ENCODE measurements around the gene MUL1.

MUL1 gene

DNA sequence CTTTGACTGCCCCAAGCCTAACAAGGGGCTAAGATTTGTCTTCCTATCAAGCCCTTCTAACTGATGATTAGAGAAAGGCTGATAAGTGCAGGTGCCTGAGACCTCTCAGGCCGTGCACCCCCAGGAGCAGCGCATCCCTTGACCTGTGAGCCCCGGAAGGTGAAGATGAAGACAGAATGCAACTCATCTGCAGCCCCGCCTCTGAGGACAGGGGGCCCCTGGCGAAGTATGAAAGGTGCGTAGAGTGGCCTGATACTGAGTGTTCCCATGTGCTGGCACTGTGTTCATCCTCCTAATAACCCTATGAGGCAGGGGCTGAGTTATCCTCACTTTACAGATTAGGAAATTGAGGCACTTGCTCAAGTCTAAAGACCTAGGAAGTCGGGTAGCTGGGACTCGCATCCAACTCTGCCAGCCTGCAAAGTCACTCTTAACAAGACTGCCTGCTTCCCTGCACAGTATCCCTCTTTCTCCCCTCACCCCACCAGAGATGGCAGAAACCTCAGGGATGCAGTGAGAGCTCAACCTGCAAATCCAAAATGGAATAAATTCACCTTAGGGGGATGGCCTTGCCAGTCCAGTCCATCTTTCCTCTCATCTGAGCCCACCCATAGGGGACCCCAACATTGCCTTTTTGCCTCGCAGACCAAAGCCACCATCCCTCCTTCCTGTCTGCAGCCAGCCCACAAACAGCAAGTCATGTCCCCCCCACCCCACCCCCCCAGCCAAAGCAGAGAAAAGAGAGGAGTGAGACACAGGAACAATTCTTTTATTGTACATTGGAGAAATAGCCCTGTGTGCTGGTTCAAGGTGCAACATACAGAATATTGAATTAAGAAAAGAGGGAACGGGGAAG, 26.1 kb downstream of the MUL1 start:
- Histone ChIP-seq H3K4me1 (ENCODE audit: control insufficient read depth, insufficient read depth, low read length) (peaks cover 7% of the 10 kb centered on the region), H3K27me3 (ENCODE audit: control insufficient read depth, insufficient read depth, low read length) (peaks cover 84% of the 10 kb centered on the region), H3K9ac (ENCODE audit: low read depth, low read length) (no peak overlapping the region), H3K36me3 (ENCODE audit: control insufficient read depth, insufficient read depth, low read length) (no peaks in the 10 kb centered on the region), H3K4me3 (ENCODE audit: low read depth, low read length) (no peak overlapping the region), H3K9me3 (ENCODE audit: control insufficient read depth, insufficient read depth, low read length) (no peaks in the 10 kb centered on the region)

DNA sequence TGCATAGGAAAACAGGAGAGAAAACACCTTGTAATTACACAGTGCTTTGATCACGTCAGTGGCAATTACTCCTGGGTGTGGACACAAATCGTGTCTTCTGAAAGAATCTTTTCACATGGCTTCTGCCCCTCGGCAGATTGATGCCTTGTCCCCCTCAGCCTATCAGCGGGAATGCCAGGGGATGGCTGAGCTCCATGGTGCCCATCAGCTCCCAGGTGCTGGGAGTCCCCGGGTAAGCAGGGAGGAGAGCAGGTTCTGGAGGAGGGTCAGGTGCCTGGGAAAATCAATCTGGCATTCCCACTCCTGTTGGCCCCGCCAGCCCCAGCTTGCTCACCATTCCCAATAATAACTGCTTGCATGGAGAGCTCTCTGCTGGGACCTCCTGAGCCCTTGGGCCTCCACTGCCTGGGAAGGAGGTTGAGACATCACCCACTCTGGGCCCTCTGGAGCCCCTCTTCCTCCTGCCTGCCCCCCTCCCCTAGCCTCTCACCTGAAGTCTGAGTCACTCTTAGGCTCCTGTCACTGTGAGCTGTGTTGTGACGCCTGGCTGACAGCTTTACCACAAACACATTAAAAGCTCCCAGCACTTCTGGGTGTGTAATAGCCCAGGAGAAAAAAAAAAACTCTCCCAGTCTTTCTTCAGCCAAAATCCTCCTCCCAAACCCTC, 26.9 kb downstream of the MUL1 start:
- Histone ChIP-seq H3K9me3 (ENCODE audit: control insufficient read depth, insufficient read depth, low read length) (no peaks in the 10 kb centered on the region), H3K9ac (ENCODE audit: low read depth, low read length) (no peak overlapping the region), H3K4me1 (ENCODE audit: control insufficient read depth, insufficient read depth, low read length) (peaks cover 9% of the 10 kb centered on the region), H3K27me3 (ENCODE audit: control insufficient read depth, insufficient read depth, low read length) (peaks cover 91% of the 10 kb centered on the region), H3K4me3 (ENCODE audit: low read depth, low read length) (no peak overlapping the region), H3K36me3 (ENCODE audit: control insufficient read depth, insufficient read depth, low read length) (no peaks in the 10 kb centered on the region)

DNA sequence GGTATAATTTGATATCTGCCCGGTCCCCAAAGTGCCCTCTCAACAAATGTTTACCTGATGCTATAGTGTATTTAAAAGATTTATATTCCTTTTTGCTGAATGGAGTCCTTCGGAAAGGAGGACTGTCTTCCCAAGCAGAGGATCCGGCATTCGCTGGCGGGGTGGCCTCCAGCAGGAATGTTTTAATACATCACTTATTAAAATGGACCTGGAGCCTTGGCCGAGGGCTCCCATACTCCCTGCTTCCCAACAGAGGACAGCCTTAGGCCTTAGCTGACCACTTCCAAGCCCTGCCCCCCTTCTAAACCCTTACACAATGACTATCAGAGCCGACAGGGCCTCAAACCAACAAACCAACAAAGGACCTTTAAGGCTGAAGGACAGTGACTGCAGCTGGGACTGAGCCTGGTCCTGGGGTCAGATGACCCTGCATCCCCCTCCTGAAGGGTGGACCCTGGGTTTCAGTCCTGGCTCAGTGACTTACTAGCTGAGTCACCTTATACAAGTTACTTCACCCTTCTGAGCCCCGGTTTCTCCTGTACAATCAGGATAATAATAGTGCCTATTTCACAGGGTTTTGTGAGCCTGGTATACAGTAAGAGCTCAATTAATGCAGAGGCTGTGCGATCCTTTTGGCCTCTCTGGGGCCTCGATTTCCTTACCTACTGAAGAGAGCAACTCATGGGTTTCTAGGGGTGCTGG, 27.6 kb downstream of the MUL1 start:
- Histone ChIP-seq H3K27me3 (ENCODE audit: control insufficient read depth, insufficient read depth, low read length) (peaks cover 92% of the 10 kb centered on the region), H3K9me3 (ENCODE audit: control insufficient read depth, insufficient read depth, low read length) (no peaks in the 10 kb centered on the region), H3K4me1 (ENCODE audit: control insufficient read depth, insufficient read depth, low read length) (peaks cover 9% of the 10 kb centered on the region), H3K9ac (ENCODE audit: low read depth, low read length) (no peak overlapping the region), H3K4me3 (ENCODE audit: low read depth, low read length) (no peak overlapping the region), H3K36me3 (ENCODE audit: control insufficient read depth, insufficient read depth, low read length) (no peaks in the 10 kb centered on the region)

DNA sequence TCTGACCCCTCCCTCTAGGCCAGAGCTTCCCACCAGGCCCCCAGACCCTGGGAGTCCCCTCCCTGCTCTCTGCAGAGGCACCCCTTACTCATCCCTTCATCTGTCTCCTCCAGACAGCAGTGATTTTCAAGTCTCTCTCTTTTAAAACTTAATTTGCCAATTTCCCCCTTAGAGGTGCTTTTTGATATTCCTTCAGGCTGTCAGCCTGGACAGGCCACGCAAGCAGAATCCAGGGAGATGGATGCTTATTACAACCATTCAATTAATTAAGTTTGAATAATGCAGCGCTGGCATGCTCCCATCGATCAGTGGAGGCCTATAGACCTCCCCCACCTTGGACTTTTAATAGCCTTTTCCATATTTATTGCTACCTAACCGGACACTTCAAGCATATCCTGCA, 28.1 kb downstream of the MUL1 start:
- Histone ChIP-seq H3K4me1 (ENCODE audit: control insufficient read depth, insufficient read depth, low read length) (peaks cover 9% of the 10 kb centered on the region), H3K27me3 (ENCODE audit: control insufficient read depth, insufficient read depth, low read length) (peaks cover 88% of the 10 kb centered on the region), H3K9me3 (ENCODE audit: control insufficient read depth, insufficient read depth, low read length) (no peaks in the 10 kb centered on the region), H3K36me3 (ENCODE audit: control insufficient read depth, insufficient read depth, low read length) (no peaks in the 10 kb centered on the region), H3K4me3 (ENCODE audit: low read depth, low read length) (no peak overlapping the region), H3K9ac (ENCODE audit: low read depth, low read length) (no peak overlapping the region)

GRCh38 chr1:20478057-20478635, 29.8 kb downstream of the MUL1 start:
- peaks cover 72% of the 10 kb centered on the region for H3K27me3 ChIP-seq (ENCODE audit: control insufficient read depth, insufficient read depth, low read length)
- peaks cover 15% of the 10 kb centered on the region for H3K4me1 ChIP-seq (ENCODE audit: control insufficient read depth, insufficient read depth, low read length)
- H3K9me3 ChIP-seq (ENCODE audit: control insufficient read depth, insufficient read depth, low read length) = no peaks in the 10 kb centered on the region
- no peak overlapping the region for H3K9ac ChIP-seq (ENCODE audit: low read depth, low read length)
- H3K4me3 ChIP-seq (ENCODE audit: low read depth, low read length) = no peak overlapping the region
- no peaks in the 10 kb centered on the region for H3K36me3 ChIP-seq (ENCODE audit: control insufficient read depth, insufficient read depth, low read length)

GRCh38 chr1:20477348-20478056, 30.4 kb downstream of the MUL1 start:
- Histone ChIP-seq H3K4me1 (ENCODE audit: control insufficient read depth, insufficient read depth, low read length) (peaks cover 15% of the 10 kb centered on the region), H3K4me3 (ENCODE audit: low read depth, low read length) (no peak overlapping the region), H3K36me3 (ENCODE audit: control insufficient read depth, insufficient read depth, low read length) (no peaks in the 10 kb centered on the region), H3K27me3 (ENCODE audit: control insufficient read depth, insufficient read depth, low read length) (peaks cover 65% of the 10 kb centered on the region), H3K9me3 (ENCODE audit: control insufficient read depth, insufficient read depth, low read length) (no peaks in the 10 kb centered on the region), H3K9ac (ENCODE audit: low read depth, low read length) (no peak overlapping the region)

DNA sequence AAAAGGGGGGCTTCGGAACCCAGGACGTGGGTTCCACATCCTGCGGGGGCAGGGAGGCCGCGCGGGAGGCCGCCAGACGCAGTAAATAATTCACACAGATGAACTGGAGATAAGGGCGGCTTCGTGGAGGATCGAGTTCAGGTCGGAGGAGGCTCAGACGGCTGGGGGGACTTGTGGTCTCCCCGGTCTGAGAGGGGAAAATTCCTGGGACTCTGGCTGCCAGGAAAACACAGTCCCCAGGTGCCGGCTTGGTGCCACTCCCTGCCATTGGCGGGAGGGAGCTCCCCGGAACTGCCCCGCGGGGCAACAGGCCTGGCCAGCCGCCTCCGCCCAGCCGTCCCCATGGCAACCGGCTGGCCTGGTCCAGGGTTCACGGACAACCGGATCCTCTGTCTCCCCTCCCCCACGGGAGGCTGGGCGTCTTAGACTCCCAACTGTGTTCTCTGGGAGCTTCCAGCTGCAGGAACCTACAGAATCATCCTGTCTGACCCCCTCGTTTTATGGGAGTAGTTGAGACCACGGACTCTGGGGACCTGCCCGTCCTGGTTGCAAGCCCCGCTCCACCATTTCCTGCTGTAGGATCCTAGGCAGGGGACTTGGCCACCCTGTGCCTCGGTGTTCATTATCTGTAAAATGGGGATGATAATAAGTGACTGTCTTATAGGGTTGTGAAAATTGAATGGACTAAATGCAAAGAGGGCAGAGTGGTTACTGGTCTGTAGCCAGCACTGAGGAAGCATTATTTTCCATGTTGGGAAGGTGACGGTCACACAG, 31.5 kb downstream of the MUL1 start:
- Histone ChIP-seq H3K27me3 (ENCODE audit: control insufficient read depth, insufficient read depth, low read length) (peaks cover 55% of the 10 kb centered on the region), H3K4me1 (ENCODE audit: control insufficient read depth, insufficient read depth, low read length) (peaks cover 15% of the 10 kb centered on the region), H3K9ac (ENCODE audit: low read depth, low read length) (no peak overlapping the region), H3K4me3 (ENCODE audit: low read depth, low read length) (peak overlapping the region; percentile 43), H3K36me3 (ENCODE audit: control insufficient read depth, insufficient read depth, low read length) (no peaks in the 10 kb centered on the region), H3K9me3 (ENCODE audit: control insufficient read depth, insufficient read depth, low read length) (no peaks in the 10 kb centered on the region)

DNA sequence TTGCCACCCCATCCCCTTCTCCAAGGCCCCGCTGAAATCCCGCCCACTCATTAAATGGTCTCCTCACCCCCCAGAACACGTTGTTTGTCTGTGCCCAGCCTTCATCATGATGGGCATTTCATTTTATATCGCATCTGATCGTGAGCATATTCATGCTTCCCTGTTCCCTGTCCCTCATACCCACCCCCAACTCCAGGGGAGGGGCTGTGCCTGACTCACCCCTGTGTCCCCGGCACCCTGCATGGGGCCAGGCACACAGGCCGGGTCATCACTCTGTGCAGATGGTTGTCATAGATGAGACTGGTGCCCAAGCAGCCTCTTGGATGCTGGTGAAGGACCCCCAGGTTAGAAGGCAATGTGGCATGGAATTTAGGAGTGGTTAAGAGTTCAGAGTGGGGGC, 33.0 kb downstream of the MUL1 start:
- Histone ChIP-seq H3K9me3 (ENCODE audit: control insufficient read depth, insufficient read depth, low read length) (no peaks in the 10 kb centered on the region), H3K4me1 (ENCODE audit: control insufficient read depth, insufficient read depth, low read length) (peaks cover 15% of the 10 kb centered on the region), H3K9ac (ENCODE audit: low read depth, low read length) (no peak overlapping the region), H3K4me3 (ENCODE audit: low read depth, low read length) (no peak overlapping the region), H3K27me3 (ENCODE audit: control insufficient read depth, insufficient read depth, low read length) (peaks cover 40% of the 10 kb centered on the region), H3K36me3 (ENCODE audit: control insufficient read depth, insufficient read depth, low read length) (no peaks in the 10 kb centered on the region)

DNA sequence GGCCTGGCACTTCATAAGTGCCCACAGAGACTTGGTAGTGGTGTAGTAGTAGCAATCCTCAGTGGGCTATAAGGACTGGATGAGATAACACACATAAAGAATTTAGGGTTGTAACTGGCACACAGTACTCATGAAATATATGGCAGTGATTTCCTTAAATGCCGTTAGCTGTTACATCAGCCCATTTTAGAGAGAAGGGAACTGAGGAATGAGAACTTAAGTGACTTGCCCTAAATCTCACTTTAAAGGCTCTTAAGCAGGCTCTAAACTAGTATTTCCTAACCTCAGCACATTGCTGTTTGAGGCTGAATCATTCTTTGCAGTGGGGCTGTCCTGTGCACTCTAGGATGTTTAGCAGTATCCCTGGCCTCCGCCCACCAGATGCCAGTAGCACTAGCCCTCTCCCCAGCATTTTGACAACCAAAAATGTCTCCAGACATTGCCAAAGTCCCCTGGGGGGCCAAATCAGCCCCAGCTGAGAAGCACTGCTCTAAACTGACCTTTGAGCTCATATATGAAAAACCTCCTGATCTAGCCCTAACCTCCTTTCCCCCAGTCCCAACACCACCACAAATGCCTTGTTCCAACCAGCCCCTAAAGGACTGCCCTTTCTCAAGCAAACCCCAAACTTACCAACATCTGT, 33.5 kb downstream of the MUL1 start:
- Histone ChIP-seq H3K27me3 (ENCODE audit: control insufficient read depth, insufficient read depth, low read length) (peaks cover 35% of the 10 kb centered on the region), H3K4me3 (ENCODE audit: low read depth, low read length) (no peak overlapping the region), H3K9me3 (ENCODE audit: control insufficient read depth, insufficient read depth, low read length) (no peaks in the 10 kb centered on the region), H3K9ac (ENCODE audit: low read depth, low read length) (no peak overlapping the region), H3K4me1 (ENCODE audit: control insufficient read depth, insufficient read depth, low read length) (peaks cover 15% of the 10 kb centered on the region), H3K36me3 (ENCODE audit: control insufficient read depth, insufficient read depth, low read length) (no peaks in the 10 kb centered on the region)

DNA sequence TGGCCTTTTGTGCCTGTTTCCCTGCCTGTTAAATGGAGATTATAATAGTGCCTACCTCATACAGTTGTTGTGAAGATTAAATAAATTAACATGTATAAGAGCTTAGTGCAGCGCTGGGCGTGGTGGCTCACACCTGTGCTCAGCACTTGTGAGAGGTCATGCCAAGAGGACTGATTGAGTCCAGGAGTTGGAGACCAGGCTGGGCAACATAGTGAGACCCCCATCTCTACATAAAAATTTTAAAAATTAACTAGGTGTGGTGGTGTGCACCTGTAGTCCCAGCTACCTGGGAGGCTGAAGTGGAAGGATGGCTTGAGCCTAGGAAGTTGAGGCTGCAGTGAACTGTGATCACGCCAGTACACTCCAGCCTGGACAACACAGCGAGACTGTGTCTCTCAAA, 34.1 kb downstream of the MUL1 start:
- H3K36me3 ChIP-seq (ENCODE audit: control insufficient read depth, insufficient read depth, low read length) = no peaks in the 10 kb centered on the region
- peak overlapping the region; percentile 48 for H3K4me3 ChIP-seq (ENCODE audit: low read depth, low read length)
- H3K27me3 ChIP-seq (ENCODE audit: control insufficient read depth, insufficient read depth, low read length) = peaks cover 29% of the 10 kb centered on the region
- H3K4me1 ChIP-seq (ENCODE audit: control insufficient read depth, insufficient read depth, low read length) = peaks cover 15% of the 10 kb centered on the region
- H3K9me3 ChIP-seq (ENCODE audit: control insufficient read depth, insufficient read depth, low read length) = no peaks in the 10 kb centered on the region
- H3K9ac ChIP-seq (ENCODE audit: low read depth, low read length) = no peak overlapping the region

All from iPS-15b (cell line).